Keratinocyte (primary cell): ENCODE data around the gene AKT1S1.

Experiments used
- EZH2 ChIP-seq: IDR thresholded peaks from one replicate; pipeline ENCODE4 v1.6.1; 2012; ENCODE audit warnings: inconsistent platforms, mild to moderate bottlenecking, low read length, moderate library complexity
- TF ChIP-seq, protein P1 (sequence below), 3 experiments: IDR thresholded peaks in 1 of 3; conservative IDR thresholded peaks in 1 of 3; optimal IDR thresholded peaks in 1 of 3; 2 replicates in 2 of 3; 3 replicates in 1 of 3; pipeline versions ENCODE3 to v1.5.1; 2011; ENCODE audit warnings: low read length in 3 of 3, mild to moderate bottlenecking in 3 of 3, moderate library complexity in 2 of 3, control low read depth in 1 of 3, inconsistent platforms in 1 of 3; ENCODE audit not compliant: insufficient read depth in 2 of 3; ENCODE audit errors: extremely low read depth in 1 of 3

DNA sequence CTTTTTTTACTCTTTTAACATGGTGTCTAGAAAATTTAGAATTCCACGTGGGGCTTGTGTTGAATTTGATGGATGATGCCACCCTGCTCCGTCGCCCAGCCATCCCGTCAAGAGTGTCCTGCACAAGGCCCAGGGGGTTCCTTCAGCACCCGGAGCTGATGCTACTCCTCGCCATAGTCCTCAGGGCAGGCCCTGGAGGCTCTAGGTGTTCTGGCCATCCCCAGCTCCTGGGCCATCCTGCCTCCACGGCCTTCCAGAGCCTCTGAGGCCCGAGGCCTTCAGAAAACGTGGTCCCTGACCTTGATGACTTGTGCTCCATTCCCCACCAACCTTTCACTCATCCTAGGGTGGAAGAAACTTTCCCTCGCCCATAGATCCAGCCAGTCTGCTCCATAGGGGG, 3.3 kb downstream of the AKT1S1 start:
- TF ChIP-seq, protein P1, sequence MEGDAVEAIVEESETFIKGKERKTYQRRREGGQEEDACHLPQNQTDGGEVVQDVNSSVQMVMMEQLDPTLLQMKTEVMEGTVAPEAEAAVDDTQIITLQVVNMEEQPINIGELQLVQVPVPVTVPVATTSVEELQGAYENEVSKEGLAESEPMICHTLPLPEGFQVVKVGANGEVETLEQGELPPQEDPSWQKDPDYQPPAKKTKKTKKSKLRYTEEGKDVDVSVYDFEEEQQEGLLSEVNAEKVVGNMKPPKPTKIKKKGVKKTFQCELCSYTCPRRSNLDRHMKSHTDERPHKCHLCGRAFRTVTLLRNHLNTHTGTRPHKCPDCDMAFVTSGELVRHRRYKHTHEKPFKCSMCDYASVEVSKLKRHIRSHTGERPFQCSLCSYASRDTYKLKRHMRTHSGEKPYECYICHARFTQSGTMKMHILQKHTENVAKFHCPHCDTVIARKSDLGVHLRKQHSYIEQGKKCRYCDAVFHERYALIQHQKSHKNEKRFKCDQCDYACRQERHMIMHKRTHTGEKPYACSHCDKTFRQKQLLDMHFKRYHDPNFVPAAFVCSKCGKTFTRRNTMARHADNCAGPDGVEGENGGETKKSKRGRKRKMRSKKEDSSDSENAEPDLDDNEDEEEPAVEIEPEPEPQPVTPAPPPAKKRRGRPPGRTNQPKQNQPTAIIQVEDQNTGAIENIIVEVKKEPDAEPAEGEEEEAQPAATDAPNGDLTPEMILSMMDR (optimal IDR thresholded peaks at IDR 0.05 in 1 of 3, IDR thresholded peaks at IDR 0.05 in 1 of 3, conservative IDR thresholded peaks at IDR 0.05 in 1 of 3; ENCODE audit: extremely low read depth in 1 of 3, insufficient read depth in 2 of 3, low read length in 3 of 3) = no peak
- TF ChIP-seq EZH2 = no peak
